Measurements from ENCODE around the gene CASP5. TPM values are rescaled to one million over a fixed set of nuclear protein-coding genes. Genes with fewer than 3 reads are reported as not detected.
"Not testable (repeated sequence)": the region's sequence is repeated elsewhere in the genome, so short reads cannot be mapped to it uniquely, and the experiment has no call there.

CASP5 gene
- total RNA-seq, 1 experiment from 2014 or later = not detected

DNA sequence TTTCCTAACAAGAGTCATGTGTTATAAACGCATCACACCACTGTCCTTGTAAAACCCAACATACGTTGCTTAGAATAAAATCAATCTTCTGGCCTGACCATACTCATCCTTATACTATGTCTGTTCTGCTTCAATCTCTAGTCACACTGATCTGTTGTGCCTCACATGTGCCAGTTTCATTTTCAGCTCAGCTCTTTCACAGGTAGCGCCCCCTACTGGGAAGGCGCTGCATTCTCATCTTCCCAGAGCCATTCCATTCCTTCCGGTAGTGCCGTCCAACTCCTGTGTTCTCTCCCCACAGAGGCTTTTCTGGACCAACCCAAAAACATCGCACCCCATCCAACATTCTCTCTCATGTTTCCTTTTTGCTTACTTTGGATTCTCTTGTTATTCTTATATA lies 22.2 kb downstream of the CASP5 start:
- no peaks in the 10 kb centered on the region for H3K27me3 ChIP-seq
- H3K4me1 ChIP-seq = no peaks in the 10 kb centered on the region
- peak in 1 of 2 experiments; percentile 24 for DNase-seq
- H3K27ac ChIP-seq = no peak overlapping the region
- no peak overlapping the region for H3K4me3 ChIP-seq
- H3K9me3 ChIP-seq (replicated peaks) = no peaks in the 10 kb centered on the region
- H3K36me3 ChIP-seq = no peaks in the 10 kb centered on the region

DNA sequence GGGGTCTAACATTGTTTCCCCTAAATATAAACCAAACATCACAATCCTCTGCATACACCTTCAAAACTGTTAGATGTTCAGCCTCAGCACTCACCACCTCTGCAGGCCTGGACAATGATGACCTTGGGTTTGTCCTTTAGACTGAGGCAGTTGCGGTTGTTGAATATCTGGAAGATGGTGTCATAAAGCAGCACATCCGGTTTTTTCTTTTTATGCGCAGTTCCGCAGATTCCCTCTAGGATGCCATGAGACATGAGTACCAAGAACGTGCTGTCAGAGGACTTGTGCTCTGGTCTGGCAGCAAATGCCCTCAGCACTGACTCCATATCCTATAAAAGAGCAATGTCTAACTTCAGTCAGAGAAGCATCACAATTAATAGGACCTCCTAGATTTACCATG lies 22.8 kb downstream of the CASP5 start:
- H3K36me3 ChIP-seq = no peaks in the 10 kb centered on the region
- peak in 1 of 2 experiments; percentile 20 for DNase-seq
- H3K4me1 ChIP-seq = no peaks in the 10 kb centered on the region
- no peaks in the 10 kb centered on the region for H3K9me3 ChIP-seq (replicated peaks)
- no peak overlapping the region for H3K4me3 ChIP-seq
- H3K27me3 ChIP-seq = no peaks in the 10 kb centered on the region
- no peak overlapping the region for H3K27ac ChIP-seq

DNA sequence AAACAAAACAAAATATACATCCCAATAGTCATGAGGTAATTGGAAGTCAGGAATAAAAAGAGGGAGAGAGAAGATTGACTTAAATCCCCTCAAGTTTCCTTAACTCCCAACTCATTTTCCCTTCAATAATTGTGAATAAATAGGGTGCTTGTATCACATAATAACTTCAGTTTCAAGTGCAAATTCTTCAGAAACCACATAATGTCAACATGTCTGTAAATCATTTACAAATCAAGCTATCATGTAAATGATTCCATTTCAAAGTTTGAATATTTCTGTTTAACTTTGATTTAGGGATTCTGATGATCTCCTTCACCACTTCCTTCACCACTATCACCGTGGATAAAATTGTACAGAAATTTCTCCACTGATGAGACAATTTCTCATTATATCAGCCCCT lies 23.2 kb downstream of the CASP5 start:
- no peaks in the 10 kb centered on the region for H3K4me1 ChIP-seq
- H3K4me3 ChIP-seq = no peak overlapping the region
- DNase-seq = no peak
- no peaks in the 10 kb centered on the region for H3K36me3 ChIP-seq
- no peaks in the 10 kb centered on the region for H3K9me3 ChIP-seq (replicated peaks)
- H3K27ac ChIP-seq = no peak overlapping the region
- no peaks in the 10 kb centered on the region for H3K27me3 ChIP-seq

DNA sequence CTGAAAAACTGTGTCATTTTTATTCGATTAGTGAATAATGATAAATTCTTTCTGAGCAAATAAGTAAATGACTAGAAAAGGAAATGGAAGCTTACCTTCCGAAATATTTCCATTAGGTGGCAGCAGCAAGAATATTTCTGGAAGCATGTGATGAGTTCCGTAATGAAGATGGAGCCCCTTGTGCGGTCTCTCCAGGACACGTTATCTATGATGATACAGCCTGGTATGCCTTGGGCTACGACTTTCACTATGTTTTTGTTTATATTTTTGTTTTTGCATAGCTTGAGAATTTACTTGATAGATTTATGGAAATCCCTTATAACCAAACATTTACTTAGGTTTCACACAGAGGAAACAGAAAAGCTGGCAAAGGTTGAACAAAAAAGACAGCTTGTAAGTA lies 25.7 kb downstream of the CASP5 start:
- H3K27ac ChIP-seq = no peak overlapping the region
- H3K4me3 ChIP-seq = no peak overlapping the region
- no peaks in the 10 kb centered on the region for H3K36me3 ChIP-seq
- no peaks in the 10 kb centered on the region for H3K27me3 ChIP-seq
- no peaks in the 10 kb centered on the region for H3K9me3 ChIP-seq (replicated peaks)
- H3K4me1 ChIP-seq = no peaks in the 10 kb centered on the region
- no peak for DNase-seq

DNA sequence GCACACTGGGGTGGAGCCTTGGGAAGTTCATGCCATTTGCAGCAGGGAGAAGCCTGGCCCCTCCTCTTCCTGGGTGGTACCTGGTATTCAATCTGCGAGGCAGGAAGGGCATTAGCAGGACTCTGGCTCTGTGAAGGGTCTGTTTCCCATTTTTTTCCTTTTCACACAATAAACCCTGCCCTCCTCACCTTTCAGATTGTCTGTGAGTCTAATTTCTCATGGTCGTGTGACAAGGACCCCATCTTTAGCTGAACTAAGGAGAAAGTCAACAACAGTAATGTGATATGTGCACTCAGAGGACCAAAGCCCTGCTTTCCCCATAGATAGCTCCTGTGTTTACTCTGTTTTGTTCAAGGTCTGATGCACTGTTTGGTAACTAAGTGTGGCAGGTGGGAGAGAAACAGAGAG lies 28.0 kb downstream of the CASP5 start:
- H3K4me1 ChIP-seq = no peaks in the 10 kb centered on the region
- no peak overlapping the region for H3K4me3 ChIP-seq
- DNase-seq = peak in 1 of 2 experiments; percentile 1
- H3K27ac ChIP-seq = no peak overlapping the region
- no peaks in the 10 kb centered on the region for H3K27me3 ChIP-seq
- H3K9me3 ChIP-seq (replicated peaks) = no peaks in the 10 kb centered on the region
- no peaks in the 10 kb centered on the region for H3K36me3 ChIP-seq

DNA sequence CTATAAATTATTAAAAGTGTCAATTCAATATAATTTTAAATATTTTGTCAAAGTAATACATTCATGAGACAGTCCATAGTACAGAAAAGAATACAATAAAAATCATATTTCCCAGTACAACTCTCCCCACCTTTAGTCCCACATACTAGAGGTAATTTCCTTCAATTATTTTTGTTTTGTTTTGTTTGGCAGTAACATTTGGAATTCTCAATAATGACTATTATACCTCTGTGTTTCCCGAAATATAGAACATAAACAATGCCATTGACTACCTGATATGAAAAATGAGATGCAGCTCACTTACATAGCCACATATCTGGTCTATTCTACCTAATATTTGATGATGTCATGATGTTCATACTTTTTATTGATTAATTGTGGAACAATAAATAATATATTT lies 30.2 kb downstream of the CASP5 start:
- Histone ChIP-seq H3K4me3 (no peak overlapping the region), H3K36me3 (no peaks in the 10 kb centered on the region), H3K9me3 (replicated peaks) (no peaks in the 10 kb centered on the region), H3K27ac (no peak overlapping the region), H3K27me3 (no peaks in the 10 kb centered on the region), H3K4me1 (no peaks in the 10 kb centered on the region)
- no peak for DNase-seq

DNA sequence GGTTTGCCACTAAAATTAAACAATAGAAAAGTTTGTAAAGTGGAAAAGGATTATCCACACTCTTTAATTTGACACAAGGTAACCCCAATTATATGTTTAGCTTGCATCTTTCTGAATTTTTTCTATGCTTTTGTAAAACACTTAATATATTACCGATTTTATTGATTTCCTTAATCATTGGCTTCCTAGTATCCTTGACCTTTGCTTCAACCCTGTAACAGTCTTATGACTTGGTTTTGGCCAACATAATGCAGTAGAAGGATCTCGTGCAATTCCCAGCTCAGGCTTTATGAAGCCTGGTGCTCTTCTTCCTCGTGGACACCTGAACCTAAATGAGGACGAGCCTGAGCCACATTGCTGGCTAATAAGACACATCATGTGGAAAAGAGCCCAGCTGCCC lies 31.0 kb downstream of the CASP5 start:
- H3K4me1 ChIP-seq = no peaks in the 10 kb centered on the region
- H3K36me3 ChIP-seq = no peaks in the 10 kb centered on the region
- no peak for DNase-seq
- H3K27me3 ChIP-seq = no peaks in the 10 kb centered on the region
- no peaks in the 10 kb centered on the region for H3K9me3 ChIP-seq (replicated peaks)
- H3K4me3 ChIP-seq = no peak overlapping the region
- no peak overlapping the region for H3K27ac ChIP-seq

DNA sequence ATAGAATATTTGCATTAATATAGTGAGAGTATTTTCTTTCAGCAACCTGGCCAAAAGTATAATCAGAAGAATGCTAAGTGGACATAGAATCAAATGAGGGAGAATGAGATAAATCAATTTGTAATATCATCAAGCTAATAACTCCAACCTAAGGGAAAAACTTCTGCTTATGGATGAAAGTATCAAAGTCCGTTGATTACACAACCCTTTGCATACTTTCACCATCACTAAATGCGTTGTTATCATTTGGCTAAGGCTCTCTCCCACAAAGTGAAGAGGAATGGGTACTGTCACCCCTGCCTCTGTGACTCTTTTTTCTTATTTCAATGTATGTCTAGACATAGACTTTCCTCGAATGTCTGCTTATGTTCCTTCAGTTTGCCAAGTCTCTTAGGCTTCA lies 38.2 kb downstream of the CASP5 start:
- no peaks in the 10 kb centered on the region for H3K36me3 ChIP-seq
- no peak overlapping the region for H3K4me3 ChIP-seq
- no peak for DNase-seq
- H3K9me3 ChIP-seq (replicated peaks) = no peaks in the 10 kb centered on the region
- H3K27me3 ChIP-seq = no peaks in the 10 kb centered on the region
- no peak overlapping the region for H3K27ac ChIP-seq
- H3K4me1 ChIP-seq = no peaks in the 10 kb centered on the region

DNA sequence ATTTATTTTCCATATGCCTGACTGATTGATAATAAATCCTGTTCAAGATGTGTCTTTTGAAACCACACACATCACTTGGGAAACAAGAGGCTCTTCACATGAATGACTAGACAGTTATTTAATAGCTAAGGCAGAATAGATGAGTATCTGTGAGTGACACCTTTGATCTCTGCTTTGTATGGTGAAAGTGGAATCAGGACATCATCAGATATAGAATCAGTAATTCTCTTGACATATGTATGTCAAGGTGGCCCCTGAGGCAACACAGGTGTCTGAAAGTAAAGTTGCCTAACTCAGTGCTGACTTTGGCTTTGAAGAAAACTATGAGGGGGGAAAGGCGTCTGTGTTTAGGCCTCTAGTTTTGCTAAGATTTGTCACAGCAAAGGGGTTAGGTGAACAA lies 43.1 kb downstream of the CASP5 start:
- no peaks in the 10 kb centered on the region for H3K27me3 ChIP-seq
- no peak overlapping the region for H3K4me3 ChIP-seq
- no peak for DNase-seq
- no peaks in the 10 kb centered on the region for H3K9me3 ChIP-seq (replicated peaks)
- H3K27ac ChIP-seq = no peak overlapping the region
- H3K4me1 ChIP-seq = no peaks in the 10 kb centered on the region
- H3K36me3 ChIP-seq = no peaks in the 10 kb centered on the region

DNA sequence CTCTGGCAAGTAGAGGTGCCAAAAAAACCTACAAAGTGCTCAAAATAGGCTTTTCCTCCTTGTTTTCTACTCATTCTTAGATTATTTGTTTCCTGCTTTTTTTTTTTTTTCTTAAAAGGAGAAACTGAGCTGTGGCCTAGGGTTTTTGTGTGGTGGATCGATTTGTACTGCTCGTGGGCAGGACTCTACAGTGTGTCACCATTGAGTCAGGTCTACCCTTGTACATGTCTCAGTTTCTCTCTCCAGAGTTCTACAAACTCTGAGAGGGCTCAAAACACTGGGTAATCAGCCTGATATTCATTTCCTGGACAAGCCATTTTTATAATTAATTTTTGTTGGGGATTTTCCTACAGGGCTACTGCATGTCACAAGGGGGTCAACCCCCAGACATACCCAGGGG lies 49.4 kb downstream of the CASP5 start:
- Histone ChIP-seq H3K36me3 (no peaks in the 10 kb centered on the region), H3K4me1 (no peaks in the 10 kb centered on the region), H3K4me3 (no peak overlapping the region), H3K9me3 (replicated peaks) (no peaks in the 10 kb centered on the region), H3K27me3 (no peaks in the 10 kb centered on the region), H3K27ac (no peak overlapping the region)
- no peak for DNase-seq

DNA sequence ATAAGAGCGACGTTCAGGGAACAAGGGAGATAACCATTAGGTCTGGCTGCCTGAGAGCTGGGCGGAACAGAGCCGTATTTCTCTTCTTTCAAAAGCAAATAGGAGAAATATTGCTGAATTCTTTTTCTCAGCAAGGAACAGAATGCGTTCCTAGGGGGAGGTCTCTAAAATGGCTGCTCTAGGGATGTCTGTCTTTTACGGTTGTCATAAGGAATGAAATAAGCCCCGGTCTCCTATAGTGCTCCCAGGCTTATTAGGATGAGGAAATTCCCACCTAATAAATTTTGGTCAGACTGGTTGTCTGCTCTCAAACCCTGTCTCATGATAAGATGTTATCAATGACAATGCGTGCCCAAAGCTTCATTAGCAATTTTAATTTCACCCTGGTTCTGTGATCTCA lies 50.0 kb downstream of the CASP5 start:
- not testable (repeated sequence) for H3K27ac ChIP-seq; H3K27me3 ChIP-seq; H3K4me3 ChIP-seq; DNase-seq; H3K9me3 ChIP-seq (replicated peaks); H3K4me1 ChIP-seq; H3K36me3 ChIP-seq

DNA sequence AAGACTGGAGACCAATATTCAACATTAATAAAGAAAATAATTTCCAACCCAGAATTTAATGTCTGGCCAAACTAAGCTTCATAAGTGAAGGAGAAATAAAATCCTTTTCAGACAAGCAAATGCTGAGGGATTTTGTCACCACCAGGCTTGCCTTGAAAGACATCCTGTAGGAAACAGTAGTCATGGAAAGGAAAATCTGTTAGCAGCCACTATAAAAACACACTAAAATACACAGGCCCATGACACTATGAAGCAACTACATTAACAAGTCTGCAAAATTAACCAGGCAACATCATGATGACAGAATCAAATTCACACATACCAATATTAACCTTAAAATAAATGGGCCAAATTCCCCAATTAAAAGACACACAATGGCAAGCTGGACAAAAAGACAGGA lies 52.2 kb downstream of the CASP5 start:
- H3K27me3 ChIP-seq = no peaks in the 10 kb centered on the region
- H3K4me1 ChIP-seq = no peaks in the 10 kb centered on the region
- H3K27ac ChIP-seq = no peak overlapping the region
- no peak overlapping the region for H3K4me3 ChIP-seq
- DNase-seq = no peak
- no peaks in the 10 kb centered on the region for H3K36me3 ChIP-seq
- no peaks in the 10 kb centered on the region for H3K9me3 ChIP-seq (replicated peaks)

DNA sequence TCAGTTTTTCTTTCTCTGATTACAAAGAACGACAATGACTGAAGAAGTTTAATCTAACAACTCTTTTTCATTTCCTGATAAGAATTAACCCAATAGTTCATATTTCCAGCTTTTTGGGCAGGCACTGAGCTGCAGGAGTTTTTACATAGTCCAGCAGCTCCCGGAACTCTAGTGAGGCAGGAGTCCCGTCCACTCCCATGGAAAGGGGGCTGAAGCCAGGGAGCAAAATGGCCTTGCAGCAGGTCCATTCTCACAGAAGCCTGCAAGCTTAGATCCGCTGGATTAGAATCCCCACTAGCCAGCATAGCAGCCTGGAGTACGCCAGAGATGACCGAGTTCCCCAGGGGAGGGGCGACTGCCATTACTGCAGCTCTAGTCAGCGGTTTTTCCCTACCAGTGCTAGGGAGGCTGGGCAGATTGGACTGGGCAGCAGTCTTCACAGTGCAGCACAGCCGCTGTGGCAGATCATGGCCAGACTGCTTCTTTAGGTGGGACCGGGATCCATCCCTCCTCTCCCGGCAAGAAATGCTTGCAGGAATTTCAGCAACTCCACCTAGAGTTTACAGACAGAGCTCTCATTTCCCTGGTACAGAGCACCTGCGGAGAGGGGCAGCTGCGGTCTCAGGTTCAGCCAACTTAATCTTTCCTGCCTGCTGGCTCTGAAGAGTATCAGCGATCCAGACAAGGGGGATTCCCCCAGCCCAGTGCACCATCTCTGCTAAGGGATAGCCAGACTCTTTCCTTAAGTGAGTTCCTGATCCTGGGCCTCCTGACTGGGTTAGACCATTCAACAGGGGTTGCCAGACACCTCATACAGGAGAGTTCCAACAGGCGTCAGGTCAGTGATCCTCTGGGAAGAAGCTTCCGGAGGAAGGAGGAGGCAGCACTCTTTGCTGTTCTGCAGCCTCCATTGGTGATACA lies 53.9 kb downstream of the CASP5 start:
- Histone ChIP-seq H3K4me1 (no peaks in the 10 kb centered on the region), H3K4me3 (peak overlapping the region; percentile 50), H3K27me3 (no peaks in the 10 kb centered on the region), H3K36me3 (no peaks in the 10 kb centered on the region), H3K27ac (no peak overlapping the region), H3K9me3 (replicated peaks) (no peaks in the 10 kb centered on the region)
- DNase-seq = no peak

DNA sequence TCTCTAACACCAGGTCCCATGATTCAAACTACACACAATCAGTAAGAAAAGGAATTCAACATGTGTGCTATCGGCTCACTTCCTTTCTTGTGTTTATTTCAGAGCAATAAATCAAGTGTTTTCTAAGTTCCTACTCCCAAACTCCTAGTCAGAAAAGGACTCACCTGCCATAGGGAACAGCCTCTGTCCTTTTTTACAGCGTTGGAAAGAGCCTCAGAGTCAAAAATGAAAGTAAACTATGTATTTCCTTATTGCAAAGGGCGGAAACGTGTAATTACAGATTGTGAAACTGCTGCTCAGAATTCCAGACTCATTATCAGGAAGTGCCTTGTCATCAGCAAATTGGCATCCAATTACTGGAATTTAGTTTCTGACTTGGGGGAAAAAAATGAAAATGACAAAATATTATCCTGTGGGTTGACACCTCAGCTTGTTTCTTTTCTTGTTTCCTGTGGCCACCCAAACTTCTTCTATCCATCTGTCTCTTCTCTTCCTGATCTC lies 54.6 kb downstream of the CASP5 start, which contains the start of gene CASP4:
CASP4 (minus strand) TSS at position 220 of the 501 bp plus-strand sequence; CDS start at position 171, 49 bp downstream.
- Histone ChIP-seq H3K4me1 (no peaks in the 10 kb centered on the region), H3K27me3 (no peaks in the 10 kb centered on the region), H3K9me3 (replicated peaks) (no peaks in the 10 kb centered on the region), H3K27ac (no peak within 1 kb of the TSS), H3K36me3 (no peaks in the 10 kb centered on the region), H3K4me3 (peak within 1 kb of the TSS; percentile 50)
- DNase-seq = no peak

DNA sequence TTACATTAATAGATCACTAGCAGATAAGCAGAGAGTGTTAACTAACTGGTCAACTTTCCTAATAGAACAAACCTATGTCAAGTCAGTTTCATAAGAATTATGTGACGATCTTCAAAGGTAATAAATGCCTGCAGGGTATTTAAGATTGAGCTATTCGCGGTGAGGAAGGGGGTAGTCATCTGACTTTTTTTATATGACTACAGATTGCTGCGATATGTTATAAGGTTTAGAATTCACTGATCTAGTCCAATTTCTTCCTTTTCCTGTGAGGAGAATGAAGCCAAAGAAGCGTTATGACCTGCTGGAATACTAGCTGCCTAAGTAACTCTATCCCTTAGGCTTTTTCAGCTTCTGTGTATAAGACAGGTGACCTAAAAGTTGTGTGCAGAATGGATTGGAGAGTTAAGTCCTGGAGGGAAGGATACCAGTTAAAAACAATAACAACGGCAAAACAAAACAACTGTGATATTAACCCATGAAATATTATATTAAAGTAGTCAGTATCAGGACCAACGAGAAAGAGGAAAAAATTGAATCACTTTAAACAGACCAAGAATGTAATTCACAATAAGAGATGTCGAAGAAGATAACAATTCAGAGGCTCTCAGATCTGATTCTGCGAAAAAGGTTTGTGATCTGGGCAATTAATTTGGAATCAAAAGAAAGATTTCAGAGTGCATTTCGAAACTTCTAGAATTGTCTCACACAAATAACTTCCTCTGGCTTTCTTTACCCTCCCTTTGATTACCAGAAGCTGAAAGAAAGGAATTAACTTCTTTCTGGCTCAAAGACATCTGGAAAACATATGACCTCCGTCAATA lies 55.2 kb downstream of the CASP5 start:
- Histone ChIP-seq H3K27ac (no peak overlapping the region), H3K4me3 (peak overlapping the region; percentile 50), H3K36me3 (no peaks in the 10 kb centered on the region), H3K9me3 (replicated peaks) (no peaks in the 10 kb centered on the region), H3K4me1 (no peaks in the 10 kb centered on the region), H3K27me3 (no peaks in the 10 kb centered on the region)
- DNase-seq = no peak

Measured in SJCRH30 (cell line).